ENCODE results near the gene SORCS3.

The SORCS3 gene

GRCh38 chr10:104774234-104774633 is 133.1 kb downstream of the SORCS3 start:
- no peaks in the 10 kb centered on the region for H3K27me3 ChIP-seq (ENCODE audit: insufficient read depth, low read depth, severe bottlenecking)
- no peak for DNase-seq
- no peak overlapping the region for H3K4me3 ChIP-seq (ENCODE audit: low read depth, low read length)
- no peaks in the 10 kb centered on the region for H3K36me3 ChIP-seq
- no peaks in the 10 kb centered on the region for H3K9me3 ChIP-seq (ENCODE audit: severe bottlenecking)
- no peak overlapping the region for H3K27ac ChIP-seq
- no peak for TF ChIP-seq CTCF (IDR thresholded peaks at IDR 0.05; ENCODE audit: low read depth, low read length)

- peak; percentile 24 for DNase-seq
- Histone ChIP-seq H3K36me3 (no peaks in the 10 kb centered on the region), H3K27ac (no peak overlapping the region), H3K4me3 (ENCODE audit: low read depth, low read length) (no peak overlapping the region), H3K27me3 (ENCODE audit: insufficient read depth, low read depth, severe bottlenecking) (no peaks in the 10 kb centered on the region), H3K9me3 (ENCODE audit: severe bottlenecking) (no peaks in the 10 kb centered on the region)
- TF ChIP-seq CTCF (IDR thresholded peaks at IDR 0.05; ENCODE audit: low read depth, low read length), result peak; percentile 76
These were observed 136.2 kb downstream of the SORCS3 start for GRCh38 chr10:104777086-104777799.

GRCh38 chr10:104778371-104778770 is 137.3 kb downstream of the SORCS3 start:
- H3K4me3 ChIP-seq (ENCODE audit: low read depth, low read length), result no peak overlapping the region
- DNase-seq, result no peak
- H3K27ac ChIP-seq, result no peak overlapping the region
- no peaks in the 10 kb centered on the region for H3K36me3 ChIP-seq
- no peaks in the 10 kb centered on the region for H3K27me3 ChIP-seq (ENCODE audit: insufficient read depth, low read depth, severe bottlenecking)
- no peaks in the 10 kb centered on the region for H3K9me3 ChIP-seq (ENCODE audit: severe bottlenecking)
- TF ChIP-seq CTCF (IDR thresholded peaks at IDR 0.05; ENCODE audit: low read depth, low read length), result no peak

GRCh38 chr10:104779701-104780100 is 138.6 kb downstream of the SORCS3 start:
- no peak overlapping the region for H3K4me3 ChIP-seq (ENCODE audit: low read depth, low read length)
- DNase-seq, result no peak
- no peak overlapping the region for H3K27ac ChIP-seq
- no peaks in the 10 kb centered on the region for H3K9me3 ChIP-seq (ENCODE audit: severe bottlenecking)
- H3K27me3 ChIP-seq (ENCODE audit: insufficient read depth, low read depth, severe bottlenecking), result no peaks in the 10 kb centered on the region
- TF ChIP-seq CTCF (IDR thresholded peaks at IDR 0.05; ENCODE audit: low read depth, low read length), result no peak
- H3K36me3 ChIP-seq, result no peaks in the 10 kb centered on the region

- DNase-seq, result no peak
These were observed 139.1 kb downstream of the SORCS3 start for GRCh38 chr10:104780165-104780564.

More at GRCh38 chr10:104780165-104780564, 139.1 kb downstream of the SORCS3 start:
- H3K27me3 ChIP-seq (ENCODE audit: insufficient read depth, low read depth, severe bottlenecking), result no peaks in the 10 kb centered on the region
- no peak for TF ChIP-seq CTCF (IDR thresholded peaks at IDR 0.05; ENCODE audit: low read depth, low read length)
- no peak overlapping the region for H3K27ac ChIP-seq
- no peaks in the 10 kb centered on the region for H3K36me3 ChIP-seq
- no peak overlapping the region for H3K4me3 ChIP-seq (ENCODE audit: low read depth, low read length)
- H3K9me3 ChIP-seq (ENCODE audit: severe bottlenecking), result no peaks in the 10 kb centered on the region

Data from WERI-Rb-1 (cell line).